Measurements from ENCODE around the gene TFR2. TPM values are rescaled to one million over a fixed set of nuclear protein-coding genes. Genes with fewer than 3 reads are reported as not detected.

TFR2 gene
- total and polyA plus RNA-seq, 2 of the 13 experiments (the other 11 are each of a cell fraction or from before 2014, with no cell fraction given) = 36.9 to 64.2 TPM

GRCh38 chr7:100655908-100656674 is 14.7 kb upstream of the TFR2 start, which contains the start of gene ACTL6B (continued):
- TF ChIP-seq ZNF407 (CRISPR knock-in tag; IDR thresholded peaks at IDR 0.05; ENCODE audit: not compliant biosample characterization) = no peak
- no peak for TF ChIP-seq ZBTB7A (CRISPR knock-in tag; IDR thresholded peaks at IDR 0.05)
- no peak; the same call in 1 of the 2 replicates for TF ChIP-seq ZBTB44 (CRISPR knock-in tag; IDR thresholded peaks at IDR 0.05)
- no peak; the same call in 1 of the 2 replicates for TF ChIP-seq MED1 (CRISPR knock-in tag; IDR thresholded peaks at IDR 0.05)
- TF ChIP-seq SP2 (CRISPR knock-in tag; IDR thresholded peaks at IDR 0.05) = peak; percentile 68
- TF ChIP-seq PAX8 (CRISPR knock-in tag; IDR thresholded peaks at IDR 0.05; ENCODE audit: borderline replicate concordance) = 0 out of 2 replicates have a peak, but pooled peaks have one; percentile 73
- no peak for TF ChIP-seq SNRNP70 (IDR thresholded peaks at IDR 0.05; ENCODE audit: low read depth, low read length)
- TF ChIP-seq GATA4 (IDR thresholded peaks at IDR 0.05; ENCODE audit: borderline replicate concordance, low read depth) = no peak
- TF ChIP-seq DRAP1 (CRISPR knock-in tag; IDR thresholded peaks at IDR 0.05) = 0 out of 2 replicates have a peak, but pooled peaks have one; percentile 26
- peak; percentile 27; the same call in 1 of the 2 replicates for TF ChIP-seq ZSCAN31 (CRISPR knock-in tag; IDR thresholded peaks at IDR 0.05; ENCODE audit: low read depth)
- TF ChIP-seq ZBTB2 (CRISPR knock-in tag; IDR thresholded peaks at IDR 0.05; ENCODE audit: low read depth) = no peak
- 0 out of 2 replicates have a peak, but pooled peaks have one; percentile 75 for TF ChIP-seq CREB3 (CRISPR knock-in tag; IDR thresholded peaks at IDR 0.05)
- peak; percentile 80 for TF ChIP-seq TGIF2 (CRISPR knock-in tag; IDR thresholded peaks at IDR 0.05)
- no peak for TF ChIP-seq E2F1 (CRISPR knock-in tag; IDR thresholded peaks at IDR 0.05)
